IMR-90 (cell line): ENCODE measurements around the gene CABP4. TPM values are rescaled to one million over a fixed set of nuclear protein-coding genes. Genes with fewer than 3 reads are reported as not detected.

ENCODE experiments used
- ATAC-seq: fragments of 200-7000 bp; cut with Tn5 transposase; 2 replicates; pipeline ENCODE4 v1.9.1; 2020; ENCODE audit warnings: low read depth, mild to moderate bottlenecking, moderate library complexity
- BruUV-seq: library from RNA; stranded (reverse); fragments of 400-500 nt; replicated peaks from 2 replicates; lab custom pipeline; 2021; lab: Mats Ljungman, UMichigan
- CTCF ChIA-PET: fragments of 300-600 bp; formaldehyde crosslinking; extraction: SDS; loops from one replicate; lab custom pipeline; 2021; ENCODE audit warnings: antibody characterized with exemption; lab: Yijun Ruan, JAX
- POLR2A ChIA-PET: fragments of 300-600 bp; sonication (Branson Sonifier 250); formaldehyde crosslinking; loops from one replicate; lab custom pipeline; 2022; ENCODE audit warnings: antibody characterized with exemption; ENCODE audit not compliant: unreplicated experiment; lab: Charles Lee
- DNase-seq: peaks from one replicate; pipeline ENCODE4 v3.0.0; 2013
- H2AFZ ChIP-seq: replicated peaks from 2 replicates; pipeline ENCODE3; 2013; ENCODE audit warnings: low read length, mild to moderate bottlenecking; ENCODE audit not compliant: poor library complexity
- H2AK5ac ChIP-seq: 2 replicates; pipeline ENCODE4 v1.6.1; 2013; ENCODE audit warnings: low read depth, low read length, inconsistent platforms
- H2AK9ac ChIP-seq: replicated peaks from 2 replicates; pipeline ENCODE3; 2013; ENCODE audit warnings: mild to moderate bottlenecking, low read depth, low read length, moderate library complexity; ENCODE audit not compliant: poor library complexity
- H2BK120ac ChIP-seq: 2 replicates; pipeline ENCODE4 v1.6.1; 2013; ENCODE audit warnings: low read depth, low read length, inconsistent platforms
- H2BK15ac ChIP-seq: 3 replicates; pipeline ENCODE4 v1.6.1; 2013; ENCODE audit warnings: low read depth, low read length, inconsistent platforms
- H2BK20ac ChIP-seq: 2 replicates; pipeline ENCODE4 v1.6.1; 2013; ENCODE audit warnings: low read depth, mild to moderate bottlenecking, inconsistent platforms, low read length, moderate library complexity
- H2BK5ac ChIP-seq: 2 replicates; pipeline ENCODE4 v1.6.1; 2013; ENCODE audit warnings: mild to moderate bottlenecking, low read depth, low read length, inconsistent platforms; ENCODE audit not compliant: poor library complexity, severe bottlenecking
- H3K14ac ChIP-seq: replicated peaks from 2 replicates; pipeline ENCODE4 v1.6.1; 2013; ENCODE audit warnings: low read depth, low read length, inconsistent platforms
- H3K18ac ChIP-seq: 2 replicates; pipeline ENCODE4 v1.6.1; 2013; ENCODE audit warnings: low read depth, low read length, control low read depth
- H3K23ac ChIP-seq: 2 replicates; pipeline ENCODE4 v1.6.1; 2013; ENCODE audit warnings: low read depth, low read length, inconsistent platforms
- H3K27ac ChIP-seq: 2 replicates; pipeline ENCODE4 v1.5.1; 2013; ENCODE audit warnings: mild to moderate bottlenecking, control low read depth, low read length; ENCODE audit not compliant: insufficient read depth
- H3K27me3 ChIP-seq: 2 replicates; pipeline ENCODE4 v1.6.1; 2013; ENCODE audit warnings: low read length; ENCODE audit not compliant: control insufficient read depth, insufficient read depth
- H3K36me3 ChIP-seq: 2 replicates; pipeline ENCODE4 v1.6.1; 2013; ENCODE audit warnings: low read length, mixed read lengths; ENCODE audit not compliant: control insufficient read depth, insufficient read depth
- H3K4ac ChIP-seq: 2 replicates; pipeline ENCODE4 v1.6.1; 2013; ENCODE audit warnings: low read depth, low read length, inconsistent platforms
- H3K4me1 ChIP-seq: 2 replicates; pipeline ENCODE4 v1.6.1; 2013; ENCODE audit warnings: low read length, mixed read lengths; ENCODE audit not compliant: control insufficient read depth, insufficient read depth
- H3K4me2 ChIP-seq: 2 replicates; pipeline ENCODE4 v1.6.1; 2013; ENCODE audit warnings: low read depth, mild to moderate bottlenecking, control low read depth, low read length, moderate library complexity
- H3K4me3 ChIP-seq: 2 replicates; pipeline ENCODE4 v1.5.1; 2013; ENCODE audit warnings: low read depth, mild to moderate bottlenecking, control low read depth, low read length, moderate library complexity; ENCODE audit not compliant: insufficient read depth
- H3K56ac ChIP-seq: 2 replicates; pipeline ENCODE4 v1.6.1; 2013; ENCODE audit warnings: low read length, inconsistent platforms; ENCODE audit not compliant: insufficient read depth; ENCODE audit errors: extremely low read depth
- H3K79me1 ChIP-seq, 2 experiments: 2 replicates each; pipeline ENCODE4 v1.6.1; 2013; ENCODE audit warnings: low read length in 2 of 2, inconsistent platforms in 1 of 2, low read depth in 1 of 2
- H3K9ac ChIP-seq: 2 replicates; pipeline ENCODE4 v1.6.1; 2013; ENCODE audit warnings: low read depth, low read length, control low read depth
- H3K9me1 ChIP-seq: 2 replicates; pipeline ENCODE4 v1.6.1; 2013; ENCODE audit warnings: low read length, inconsistent platforms; ENCODE audit not compliant: insufficient read depth
- H3K9me3 ChIP-seq: 2 replicates; pipeline ENCODE4 v1.6.1; 2013; ENCODE audit warnings: low read length; ENCODE audit not compliant: control insufficient read depth, insufficient read depth
- H4K20me1 ChIP-seq: 2 replicates; pipeline ENCODE4 v1.6.1; 2013; ENCODE audit warnings: low read length, inconsistent platforms; ENCODE audit not compliant: insufficient read depth
- H4K5ac ChIP-seq: 2 replicates; pipeline ENCODE4 v1.6.1; 2013; ENCODE audit warnings: mild to moderate bottlenecking, low read depth, low read length, control low read depth
- H4K8ac ChIP-seq, 2 experiments: 2 replicates each; pipeline ENCODE4 v1.6.1; 2013; ENCODE audit warnings: low read depth in 2 of 2, low read length in 2 of 2, control low read depth in 1 of 2, inconsistent platforms in 1 of 2
- H4K91ac ChIP-seq: 2 replicates; pipeline ENCODE4 v1.6.1; 2013; ENCODE audit warnings: low read depth, low read length, inconsistent platforms; ENCODE audit not compliant: insufficient read depth
- BHLHE40 ChIP-seq: fragments of 150-350 bp; IDR thresholded peaks from 2 replicates; pipeline ENCODE4 v1.6.1; 2016; ENCODE audit warnings: mild to moderate bottlenecking, low read depth, low read length
- CEBPB ChIP-seq: IDR thresholded peaks from 2 replicates; pipeline ENCODE4 v1.6.1; 2012; ENCODE audit warnings: low read depth, low read length, improper control_type of control experiment
- CHD1 ChIP-seq: IDR thresholded peaks from 2 replicates; pipeline ENCODE4 v1.6.1; 2012; ENCODE audit warnings: low read depth, low read length, improper control_type of control experiment
- FOS ChIP-seq: fragments of 150-350 bp; IDR thresholded peaks from 2 replicates; pipeline ENCODE4 v1.6.1; 2016; ENCODE audit warnings: low read depth, low read length
- MAFK ChIP-seq: IDR thresholded peaks from 2 replicates; pipeline ENCODE4 v1.6.1; 2012; ENCODE audit warnings: low read depth, low read length, improper control_type of control experiment
- MAZ ChIP-seq: IDR thresholded peaks from 2 replicates; pipeline ENCODE4 v1.6.1; 2012; ENCODE audit warnings: low read depth, mild to moderate bottlenecking, low read length, improper control_type of control experiment, moderate library complexity, borderline replicate concordance
- MXI1 ChIP-seq: IDR thresholded peaks from 2 replicates; pipeline ENCODE4 v1.6.1; 2012; ENCODE audit warnings: low read depth, mild to moderate bottlenecking, low read length, moderate library complexity, borderline replicate concordance
- NFE2L2 ChIP-seq: fragments of 150-350 bp; IDR thresholded peaks from 2 replicates; pipeline ENCODE4 v1.6.1; 2016; ENCODE audit warnings: low read depth, mild to moderate bottlenecking, low read length
- POLR2A ChIP-seq: IDR thresholded peaks from 2 replicates; pipeline ENCODE4 v1.6.1; 2012; ENCODE audit warnings: mild to moderate bottlenecking, low read depth, low read length
- RAD21 ChIP-seq: IDR thresholded peaks from 2 replicates; pipeline ENCODE4 v1.6.1; 2012; ENCODE audit warnings: low read length, improper control_type of control experiment
- RCOR1 ChIP-seq: IDR thresholded peaks from 2 replicates; pipeline ENCODE4 v1.6.1; 2012; ENCODE audit warnings: mild to moderate bottlenecking, low read length, improper control_type of control experiment; ENCODE audit not compliant: insufficient replicate concordance
- RFX5 ChIP-seq: IDR thresholded peaks from 2 replicates; pipeline ENCODE4 v1.8.0; 2012; ENCODE audit warnings: low read depth, mild to moderate bottlenecking, low read length, moderate library complexity
- SMC3 ChIP-seq: fragments of 150-350 bp; IDR thresholded peaks from 2 replicates; pipeline ENCODE4 v1.6.1; 2016; ENCODE audit warnings: low read depth, mild to moderate bottlenecking, antibody characterized with exemption, low read length, moderate library complexity
- WGBS, 2 experiments: methylation state at CpG; one replicate each; pipeline versions ENCODE4 v1.1.5 to v1.1.7; 2013; ENCODE audit warnings: missing lambda C conversion rate in 2 of 2; ENCODE audit not compliant: insufficient read length in 1 of 2; ENCODE audit errors: extremely low coverage in 2 of 2; 5-methylcytosine and 5-hydroxymethylcytosine counted together
- dilution Hi-C: fragments of 300-500 bp; cut with HindIII; formaldehyde crosslinking; loops from one replicate; pipeline ENCODE4 v1.14.3; 2018; ENCODE audit warnings: low sequenced_read_pairs; ENCODE audit not compliant: unreplicated experiment
- in situ Hi-C: fragments of 300-500 bp; cut with MboI; formaldehyde crosslinking; loops from 3 replicates; pipeline ENCODE4 v1.14.3; 2019; ENCODE audit warnings: low sequenced_read_pairs, inconsistent platforms, mixed read lengths
- intact Hi-C: fragments of 100-400 bp; cut with micrococcal nuclease; formaldehyde crosslinking; loops from 2 replicates; pipeline ENCODE4 v1.10.0; 2022
- polyA plus RNA-seq, 3 experiments: library from polyadenylated mRNA; depleted of rRNA; stranded (reverse); fragments of >200 nt; gene quantifications; 2 replicates each; pipeline ENCODE4 v1.2.3, GENCODE V29; 2012; ENCODE audit warnings: low replicate concordance in 1 of 3
- total RNA-seq: library from RNA; depleted of rRNA; stranded (reverse); fragments of >200 nt; gene quantifications from 2 replicates; pipeline ENCODE4 v1.2.3, GENCODE V29; 2012
- TF ChIP-seq, protein P1 (sequence below): fragments of 150-350 bp; IDR thresholded peaks from 2 replicates; pipeline ENCODE4 v1.6.1; 2017; ENCODE audit warnings: mild to moderate bottlenecking, antibody characterized with exemption, low read length, low read depth
- TF ChIP-seq, protein P2 (sequence below): fragments of 150-350 bp; IDR thresholded peaks from 2 replicates; pipeline ENCODE4 v1.6.1; 2016; ENCODE audit warnings: low read depth, mild to moderate bottlenecking, low read length, moderate library complexity, borderline replicate concordance
- TF ChIP-seq, protein P3 (sequence below): conservative IDR thresholded peaks from 2 replicates; pipeline ENCODE4 v1.5.1; 2012; ENCODE audit warnings: mild to moderate bottlenecking, low read depth, low read length, improper control_type of control experiment

Gene CABP4
- total and polyA plus RNA-seq, 2 of the 4 experiments (the other 2 are of a cell fraction): not detected

DNA sequence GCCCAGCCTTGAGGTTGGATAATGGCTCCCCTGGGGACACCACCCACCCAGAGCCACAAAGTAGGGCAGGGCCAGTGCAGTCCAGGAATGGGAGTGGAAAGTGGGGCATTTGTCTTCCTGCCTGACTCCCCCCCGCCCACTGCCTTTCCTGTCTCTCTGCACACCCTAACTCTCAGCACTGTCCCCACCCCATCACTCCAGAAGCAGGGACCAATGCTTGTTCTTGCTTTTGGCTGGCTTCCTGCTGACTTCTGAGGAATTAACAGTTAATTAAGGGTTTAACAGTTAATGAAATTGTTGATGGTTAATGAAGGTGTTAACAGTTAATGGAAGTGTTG, 45.3 kb downstream of the CABP4 start:
- Histone ChIP-seq H3K9me1 (peaks cover 4% of the 10 kb centered on the region), H3K36me3 (peaks cover 22% of the 10 kb centered on the region), H3K4ac (no peak overlapping the region), H3K27ac (no peak overlapping the region), H3K14ac (no peak overlapping the region), H2AFZ (no peak overlapping the region), H3K27me3 (no peaks in the 10 kb centered on the region), H3K9me3 (no peaks in the 10 kb centered on the region), H4K91ac (no peak overlapping the region), H3K9ac (no peak overlapping the region), H3K4me2 (no peak overlapping the region), H2BK120ac (no peak overlapping the region), H4K8ac (no peak overlapping the region), H4K5ac (no peak overlapping the region), H2AK9ac (no peak overlapping the region), H3K18ac (no peak overlapping the region), H2AK5ac (no peak overlapping the region), H2BK5ac (no peak overlapping the region), H2BK15ac (no peak overlapping the region), H3K4me1 (peaks cover 5% of the 10 kb centered on the region), H3K4me3 (no peak overlapping the region), H3K23ac (no peak overlapping the region), H3K79me1 (peaks cover 4 to 29% of the 10 kb centered on the region in 2 experiments; a peak in 3 of 4 replicates), H2BK20ac (no peak overlapping the region), H3K56ac (no peak overlapping the region), H4K20me1 (no peaks in the 10 kb centered on the region)
- POLR2A ChIA-PET: no interaction called here
- no peak for DNase-seq
- no peak for TF ChIP-seq RAD21
- TF ChIP-seq FOS: no peak
- no peak for TF ChIP-seq CEBPB
- TF ChIP-seq SMC3: no peak
- no peak for TF ChIP-seq MXI1
- TF ChIP-seq CHD1: no peak
- TF ChIP-seq, protein P1, sequence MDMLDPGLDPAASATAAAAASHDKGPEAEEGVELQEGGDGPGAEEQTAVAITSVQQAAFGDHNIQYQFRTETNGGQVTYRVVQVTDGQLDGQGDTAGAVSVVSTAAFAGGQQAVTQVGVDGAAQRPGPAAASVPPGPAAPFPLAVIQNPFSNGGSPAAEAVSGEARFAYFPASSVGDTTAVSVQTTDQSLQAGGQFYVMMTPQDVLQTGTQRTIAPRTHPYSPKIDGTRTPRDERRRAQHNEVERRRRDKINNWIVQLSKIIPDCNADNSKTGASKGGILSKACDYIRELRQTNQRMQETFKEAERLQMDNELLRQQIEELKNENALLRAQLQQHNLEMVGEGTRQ: no peak
- no peak for TF ChIP-seq RCOR1
- no peak for TF ChIP-seq MAZ
- no peak for TF ChIP-seq POLR2A
- TF ChIP-seq MAFK: no peak
- TF ChIP-seq, protein P2, sequence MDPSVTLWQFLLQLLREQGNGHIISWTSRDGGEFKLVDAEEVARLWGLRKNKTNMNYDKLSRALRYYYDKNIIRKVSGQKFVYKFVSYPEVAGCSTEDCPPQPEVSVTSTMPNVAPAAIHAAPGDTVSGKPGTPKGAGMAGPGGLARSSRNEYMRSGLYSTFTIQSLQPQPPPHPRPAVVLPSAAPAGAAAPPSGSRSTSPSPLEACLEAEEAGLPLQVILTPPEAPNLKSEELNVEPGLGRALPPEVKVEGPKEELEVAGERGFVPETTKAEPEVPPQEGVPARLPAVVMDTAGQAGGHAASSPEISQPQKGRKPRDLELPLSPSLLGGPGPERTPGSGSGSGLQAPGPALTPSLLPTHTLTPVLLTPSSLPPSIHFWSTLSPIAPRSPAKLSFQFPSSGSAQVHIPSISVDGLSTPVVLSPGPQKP: no peak
- TF ChIP-seq NFE2L2: no peak
- no peak for TF ChIP-seq RFX5
- TF ChIP-seq BHLHE40: no peak
- TF ChIP-seq, protein P3, sequence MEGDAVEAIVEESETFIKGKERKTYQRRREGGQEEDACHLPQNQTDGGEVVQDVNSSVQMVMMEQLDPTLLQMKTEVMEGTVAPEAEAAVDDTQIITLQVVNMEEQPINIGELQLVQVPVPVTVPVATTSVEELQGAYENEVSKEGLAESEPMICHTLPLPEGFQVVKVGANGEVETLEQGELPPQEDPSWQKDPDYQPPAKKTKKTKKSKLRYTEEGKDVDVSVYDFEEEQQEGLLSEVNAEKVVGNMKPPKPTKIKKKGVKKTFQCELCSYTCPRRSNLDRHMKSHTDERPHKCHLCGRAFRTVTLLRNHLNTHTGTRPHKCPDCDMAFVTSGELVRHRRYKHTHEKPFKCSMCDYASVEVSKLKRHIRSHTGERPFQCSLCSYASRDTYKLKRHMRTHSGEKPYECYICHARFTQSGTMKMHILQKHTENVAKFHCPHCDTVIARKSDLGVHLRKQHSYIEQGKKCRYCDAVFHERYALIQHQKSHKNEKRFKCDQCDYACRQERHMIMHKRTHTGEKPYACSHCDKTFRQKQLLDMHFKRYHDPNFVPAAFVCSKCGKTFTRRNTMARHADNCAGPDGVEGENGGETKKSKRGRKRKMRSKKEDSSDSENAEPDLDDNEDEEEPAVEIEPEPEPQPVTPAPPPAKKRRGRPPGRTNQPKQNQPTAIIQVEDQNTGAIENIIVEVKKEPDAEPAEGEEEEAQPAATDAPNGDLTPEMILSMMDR: no peak
- CTCF ChIA-PET: no interaction called here
- intact Hi-C loops (no loop called here), dilution Hi-C loops (no loop called here), in situ Hi-C loops (no loop called here)
- WGBS, 2 experiments: no CpG with 5 or more reads among the region's 1 CpG
- ATAC-seq: no peak
- no TSS peak for BruUV-seq
